Measurements from ENCODE around the gene CCND2. TPM values are rescaled to one million over a fixed set of nuclear protein-coding genes. Genes with fewer than 3 reads are reported as not detected.

CCND2 gene
- total and polyA plus RNA-seq, 2 experiments from 2014 or later: 75.6 to 224 TPM

DNA sequence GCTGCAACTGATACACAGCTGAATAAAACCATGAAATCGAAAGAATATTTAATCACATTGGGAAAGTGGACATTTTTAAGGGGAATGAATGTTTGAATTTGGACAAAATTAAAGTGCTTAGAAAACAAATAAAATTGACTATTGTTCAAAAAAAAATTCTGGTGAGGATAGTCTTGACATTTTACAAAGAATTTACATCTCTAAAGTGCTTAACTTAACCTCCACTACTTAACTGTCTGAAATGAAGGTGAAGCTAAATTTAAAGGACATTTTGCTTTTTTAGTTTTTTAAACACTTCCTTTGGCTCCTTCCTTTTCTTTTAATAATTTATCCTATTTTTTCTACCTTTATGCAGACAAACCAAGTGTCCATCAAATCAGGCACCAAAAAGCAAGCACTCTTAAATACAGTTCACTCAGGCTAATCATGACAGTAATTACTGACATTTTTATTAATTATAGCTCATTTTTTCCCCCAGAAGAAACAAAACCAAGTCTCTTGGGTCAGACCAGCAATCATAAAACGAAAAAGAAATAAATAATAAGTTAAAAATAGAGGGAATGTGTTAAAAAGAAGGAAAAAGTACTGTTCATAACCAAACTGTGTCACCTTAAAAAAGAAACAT is 5.7 kb upstream of the CCND2 start:
- Histone ChIP-seq H3K27ac (ENCODE audit: low read depth) (no peak overlapping the region), H3F3A (replicated peaks; ENCODE audit: low read depth) (peaks cover 4% of the 10 kb centered on the region), H3K36me3 (ENCODE audit: insufficient read depth) (no peaks in the 10 kb centered on the region), H3K79me2 (replicated peaks; ENCODE audit: insufficient read depth) (no peaks in the 10 kb centered on the region), H3K4me3 (peak overlapping the region; percentile 99), H2AFZ (no peak overlapping the region), H4K20me1 (replicated peaks; ENCODE audit: insufficient read depth) (no peaks in the 10 kb centered on the region), H3K4me2 (peak overlapping the region; percentile 100), H3K9me2 (ENCODE audit: insufficient read depth) (no peaks in the 10 kb centered on the region), H3K4me1 (ENCODE audit: insufficient read depth) (peaks cover 22% of the 10 kb centered on the region), H3K27me3 (ENCODE audit: insufficient read depth) (peaks cover 31% of the 10 kb centered on the region)
- Mint-ChIP-seq H3K4me1 (peaks cover 13% of the 10 kb centered on the region), H3K9me3 (no peaks in the 10 kb centered on the region), H3K27me3 (ENCODE audit: insufficient read depth, low read depth, poor library complexity) (peaks cover 24% of the 10 kb centered on the region), H3K4me3 (peak overlapping the region; percentile 87), H3K36me3 (ENCODE audit: low read depth) (no peaks in the 10 kb centered on the region), H3K27ac (no peak overlapping the region)
- TF ChIP-seq POLR2AphosphoS5 (IDR thresholded peaks at IDR 0.05; ENCODE audit: low read depth) (no peak), JUNB (IDR thresholded peaks at IDR 0.05; ENCODE audit: unreplicated experiment) (no peak), STAT1 (IDR thresholded peaks at IDR 0.05; ENCODE audit: unreplicated experiment) (no peak), ZNF331 (CRISPR knock-in tag; IDR thresholded peaks at IDR 0.05; ENCODE audit: low read depth) (no peak), ZNF114 (CRISPR knock-in tag; IDR thresholded peaks at IDR 0.05) (no peak), EZH2 (IDR thresholded peaks at IDR 0.05; ENCODE audit: low read depth, unreplicated experiment) (no peak), EZH2phosphoT487 (IDR thresholded peaks at IDR 0.05; ENCODE audit: unreplicated experiment) (no peak)
- TF ChIP-seq, protein P1, sequence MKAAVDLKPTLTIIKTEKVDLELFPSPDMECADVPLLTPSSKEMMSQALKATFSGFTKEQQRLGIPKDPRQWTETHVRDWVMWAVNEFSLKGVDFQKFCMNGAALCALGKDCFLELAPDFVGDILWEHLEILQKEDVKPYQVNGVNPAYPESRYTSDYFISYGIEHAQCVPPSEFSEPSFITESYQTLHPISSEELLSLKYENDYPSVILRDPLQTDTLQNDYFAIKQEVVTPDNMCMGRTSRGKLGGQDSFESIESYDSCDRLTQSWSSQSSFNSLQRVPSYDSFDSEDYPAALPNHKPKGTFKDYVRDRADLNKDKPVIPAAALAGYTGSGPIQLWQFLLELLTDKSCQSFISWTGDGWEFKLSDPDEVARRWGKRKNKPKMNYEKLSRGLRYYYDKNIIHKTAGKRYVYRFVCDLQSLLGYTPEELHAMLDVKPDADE (IDR thresholded peaks at IDR 0.05): no peak
- TF ChIP-seq, protein P2, sequence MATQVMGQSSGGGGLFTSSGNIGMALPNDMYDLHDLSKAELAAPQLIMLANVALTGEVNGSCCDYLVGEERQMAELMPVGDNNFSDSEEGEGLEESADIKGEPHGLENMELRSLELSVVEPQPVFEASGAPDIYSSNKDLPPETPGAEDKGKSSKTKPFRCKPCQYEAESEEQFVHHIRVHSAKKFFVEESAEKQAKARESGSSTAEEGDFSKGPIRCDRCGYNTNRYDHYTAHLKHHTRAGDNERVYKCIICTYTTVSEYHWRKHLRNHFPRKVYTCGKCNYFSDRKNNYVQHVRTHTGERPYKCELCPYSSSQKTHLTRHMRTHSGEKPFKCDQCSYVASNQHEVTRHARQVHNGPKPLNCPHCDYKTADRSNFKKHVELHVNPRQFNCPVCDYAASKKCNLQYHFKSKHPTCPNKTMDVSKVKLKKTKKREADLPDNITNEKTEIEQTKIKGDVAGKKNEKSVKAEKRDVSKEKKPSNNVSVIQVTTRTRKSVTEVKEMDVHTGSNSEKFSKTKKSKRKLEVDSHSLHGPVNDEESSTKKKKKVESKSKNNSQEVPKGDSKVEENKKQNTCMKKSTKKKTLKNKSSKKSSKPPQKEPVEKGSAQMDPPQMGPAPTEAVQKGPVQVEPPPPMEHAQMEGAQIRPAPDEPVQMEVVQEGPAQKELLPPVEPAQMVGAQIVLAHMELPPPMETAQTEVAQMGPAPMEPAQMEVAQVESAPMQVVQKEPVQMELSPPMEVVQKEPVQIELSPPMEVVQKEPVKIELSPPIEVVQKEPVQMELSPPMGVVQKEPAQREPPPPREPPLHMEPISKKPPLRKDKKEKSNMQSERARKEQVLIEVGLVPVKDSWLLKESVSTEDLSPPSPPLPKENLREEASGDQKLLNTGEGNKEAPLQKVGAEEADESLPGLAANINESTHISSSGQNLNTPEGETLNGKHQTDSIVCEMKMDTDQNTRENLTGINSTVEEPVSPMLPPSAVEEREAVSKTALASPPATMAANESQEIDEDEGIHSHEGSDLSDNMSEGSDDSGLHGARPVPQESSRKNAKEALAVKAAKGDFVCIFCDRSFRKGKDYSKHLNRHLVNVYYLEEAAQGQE (IDR thresholded peaks at IDR 0.05; ENCODE audit: unreplicated experiment): no peak
- TF ChIP-seq, protein P3, sequence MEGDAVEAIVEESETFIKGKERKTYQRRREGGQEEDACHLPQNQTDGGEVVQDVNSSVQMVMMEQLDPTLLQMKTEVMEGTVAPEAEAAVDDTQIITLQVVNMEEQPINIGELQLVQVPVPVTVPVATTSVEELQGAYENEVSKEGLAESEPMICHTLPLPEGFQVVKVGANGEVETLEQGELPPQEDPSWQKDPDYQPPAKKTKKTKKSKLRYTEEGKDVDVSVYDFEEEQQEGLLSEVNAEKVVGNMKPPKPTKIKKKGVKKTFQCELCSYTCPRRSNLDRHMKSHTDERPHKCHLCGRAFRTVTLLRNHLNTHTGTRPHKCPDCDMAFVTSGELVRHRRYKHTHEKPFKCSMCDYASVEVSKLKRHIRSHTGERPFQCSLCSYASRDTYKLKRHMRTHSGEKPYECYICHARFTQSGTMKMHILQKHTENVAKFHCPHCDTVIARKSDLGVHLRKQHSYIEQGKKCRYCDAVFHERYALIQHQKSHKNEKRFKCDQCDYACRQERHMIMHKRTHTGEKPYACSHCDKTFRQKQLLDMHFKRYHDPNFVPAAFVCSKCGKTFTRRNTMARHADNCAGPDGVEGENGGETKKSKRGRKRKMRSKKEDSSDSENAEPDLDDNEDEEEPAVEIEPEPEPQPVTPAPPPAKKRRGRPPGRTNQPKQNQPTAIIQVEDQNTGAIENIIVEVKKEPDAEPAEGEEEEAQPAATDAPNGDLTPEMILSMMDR (conservative IDR thresholded peaks at IDR 0.05; ENCODE audit: low read depth in 2 of 2): no peak
- no peak for ATAC-seq
- no peak for DNase-seq (ENCODE audit: low spot score)
